HEK293 (cell line): ENCODE results near the gene TMEM184B.

ENCODE experiments used
- CTCF ChIA-PET: fragments of 350-600 bp; formaldehyde crosslinking; extraction: SDS; loops from one replicate; lab custom pipeline; 2021; ENCODE audit warnings: antibody characterized with exemption; lab: Yijun Ruan, JAX
- POLR2A ChIA-PET: fragments of 300-600 bp; formaldehyde crosslinking; extraction: SDS; loops from one replicate; lab custom pipeline; 2020; ENCODE audit warnings: antibody characterized with exemption, inconsistent platforms; lab: Yijun Ruan, JAX
- H3K27ac ChIP-seq: fragments of 200-500 bp; sonication (Bioruptor generic); 2 replicates; pipeline ENCODE4 v1.5.1; 2014; ENCODE audit warnings: low read depth, low read length, control low read depth, inconsistent platforms; ENCODE audit errors: extremely low read depth
- H3K36me3 ChIP-seq, 2 experiments: fragments of 200-500 bp in 1 of 2; sonication (Bioruptor generic) in 1 of 2; 1 replicate in 1 of 2; 2 replicates in 1 of 2; pipeline ENCODE4 v1.5.1; 2014 to 2017; ENCODE audit warnings: inconsistent platforms in 2 of 2, low read length in 2 of 2; ENCODE audit not compliant: control insufficient read depth in 2 of 2, insufficient read depth in 1 of 2
- H3K4me1 ChIP-seq: fragments of 200-500 bp; sonication (Bioruptor generic); 2 replicates; pipeline ENCODE4 v1.5.1; 2014; ENCODE audit warnings: mild to moderate bottlenecking, low read length, inconsistent platforms; ENCODE audit not compliant: control insufficient read depth, insufficient read depth
- H3K4me3 ChIP-seq: 2 replicates; pipeline ENCODE4 v1.5.1; 2011; ENCODE audit warnings: low read depth, mild to moderate bottlenecking, control low read depth, low read length, moderate library complexity
- H3K9me3 ChIP-seq: fragments of 200-500 bp; sonication (Bioruptor generic); 2 replicates; pipeline ENCODE4 v1.5.1; 2014; ENCODE audit warnings: low read depth, low read length, inconsistent platforms; ENCODE audit not compliant: control insufficient read depth, insufficient read depth
- BCL11A ChIP-seq: fragments of 450-650 bp; formaldehyde crosslinking; IDR thresholded peaks from 2 replicates; pipeline ENCODE4 v1.5.1; 2016; ENCODE audit warnings: low read depth, missing biosample characterization, missing genetic modification characterization
- BCL11B ChIP-seq: fragments of 450-650 bp; formaldehyde crosslinking; IDR thresholded peaks from 2 replicates; pipeline ENCODE4 v1.5.1; 2016; ENCODE audit warnings: low read depth, missing biosample characterization, missing genetic modification characterization
- KLF16 ChIP-seq: fragments of 450-650 bp; formaldehyde crosslinking; IDR thresholded peaks from 2 replicates; pipeline ENCODE4 v1.5.1; 2017; ENCODE audit warnings: missing biosample characterization, missing genetic modification characterization
- KLF8 ChIP-seq: fragments of 450-650 bp; formaldehyde crosslinking; IDR thresholded peaks from 2 replicates; pipeline ENCODE4 v1.5.1; 2016; ENCODE audit warnings: missing biosample characterization, missing genetic modification characterization
- MEIS1 ChIP-seq: sonication (generic); formaldehyde crosslinking; IDR thresholded peaks from 2 replicates; pipeline ENCODE4 v1.8.1; 2022; ENCODE audit warnings: missing genetic modification reagents, mild to moderate bottlenecking, borderline replicate concordance
- MYNN ChIP-seq: fragments of 450-650 bp; formaldehyde crosslinking; IDR thresholded peaks from 2 replicates; pipeline ENCODE4 v1.5.1; 2016; ENCODE audit warnings: missing biosample characterization, missing genetic modification characterization, borderline replicate concordance
- OSR2 ChIP-seq: fragments of 450-650 bp; formaldehyde crosslinking; IDR thresholded peaks from 2 replicates; pipeline ENCODE4 v1.5.1; 2016; ENCODE audit warnings: missing biosample characterization, missing genetic modification characterization
- PRDM2 ChIP-seq: fragments of 450-650 bp; formaldehyde crosslinking; IDR thresholded peaks from 2 replicates; pipeline ENCODE4 v1.5.1; 2016; ENCODE audit warnings: missing biosample characterization, missing genetic modification characterization, borderline replicate concordance
- TSHZ1 ChIP-seq: fragments of 450-650 bp; formaldehyde crosslinking; IDR thresholded peaks from 2 replicates; pipeline ENCODE4 v1.5.1; 2016; ENCODE audit warnings: missing biosample characterization, missing genetic modification characterization, borderline replicate concordance
- ZBTB7A ChIP-seq: fragments of 450-650 bp; formaldehyde crosslinking; IDR thresholded peaks from 2 replicates; pipeline ENCODE4 v1.5.1; 2016; ENCODE audit warnings: low read depth, missing biosample characterization, missing genetic modification characterization
- ZNF26 ChIP-seq: fragments of 450-650 bp; formaldehyde crosslinking; IDR thresholded peaks from 2 replicates; pipeline ENCODE4 v1.5.1; 2016; ENCODE audit warnings: missing biosample characterization, missing genetic modification characterization
- ZNF354C ChIP-seq: fragments of 450-650 bp; formaldehyde crosslinking; IDR thresholded peaks from 2 replicates; pipeline ENCODE4 v1.5.1; 2016; ENCODE audit warnings: missing biosample characterization, missing genetic modification characterization, low read depth, borderline replicate concordance
- ZNF366 ChIP-seq: fragments of 450-650 bp; formaldehyde crosslinking; conservative IDR thresholded peaks from 2 replicates; pipeline ENCODE4 v1.5.1; 2016; ENCODE audit warnings: missing biosample characterization, missing genetic modification characterization
- ZNF488 ChIP-seq: fragments of 450-650 bp; formaldehyde crosslinking; IDR thresholded peaks from 2 replicates; pipeline ENCODE4 v1.5.1; 2016; ENCODE audit warnings: missing biosample characterization, missing genetic modification characterization
- ZNF548 ChIP-seq: fragments of 450-650 bp; formaldehyde crosslinking; IDR thresholded peaks from 2 replicates; pipeline ENCODE4 v1.5.1; 2016; ENCODE audit warnings: missing biosample characterization, missing genetic modification characterization
- ZNF560 ChIP-seq: fragments of 450-650 bp; formaldehyde crosslinking; IDR thresholded peaks from 2 replicates; pipeline ENCODE4 v1.5.1; 2017; ENCODE audit warnings: missing biosample characterization, missing genetic modification characterization, borderline replicate concordance
- ZNF571 ChIP-seq: fragments of 450-650 bp; formaldehyde crosslinking; IDR thresholded peaks from 2 replicates; pipeline ENCODE4 v1.5.0; 2017; ENCODE audit warnings: missing biosample characterization, missing genetic modification characterization
- ZNF626 ChIP-seq: fragments of 450-650 bp; sonication (Bioruptor Pico); formaldehyde crosslinking; IDR thresholded peaks from 2 replicates; pipeline ENCODE4 v1.5.1; 2018; ENCODE audit warnings: missing biosample characterization, missing genetic modification characterization, inconsistent platforms
- ZNF707 ChIP-seq: fragments of 450-650 bp; formaldehyde crosslinking; IDR thresholded peaks from 2 replicates; pipeline ENCODE4 v1.5.1; 2016; ENCODE audit warnings: missing biosample characterization, missing genetic modification characterization
- ZSCAN5A ChIP-seq: fragments of 450-650 bp; formaldehyde crosslinking; IDR thresholded peaks from 2 replicates; pipeline ENCODE4 v1.5.1; 2016; ENCODE audit warnings: missing biosample characterization, missing genetic modification characterization

TMEM184B gene

GRCh38 chr22:38296372-38296771 is 23.6 kb upstream of the TMEM184B start:
- Histone ChIP-seq H3K4me1 (no peaks in the 10 kb centered on the region), H3K36me3 (peaks cover 38 to 98% of the 10 kb centered on the region in 2 experiments), H3K27ac (no peak overlapping the region), H3K4me3 (no peak overlapping the region), H3K9me3 (no peaks in the 10 kb centered on the region)
- CTCF ChIA-PET: interaction anchor here (0.9 to 2.1 kb wide), 3 partner anchors 9 to 244 kb away, joined by 3 to 7 read pairs (median 3); no protein-coding TSS in a partner anchor
- no peak for TF ChIP-seq KLF16
- no peak for TF ChIP-seq ZNF626 (tag by site-specific recombination)
- no peak for TF ChIP-seq ZNF488 (tag by site-specific recombination)
- no peak for TF ChIP-seq BCL11B (tag by site-specific recombination)
- TF ChIP-seq ZNF548 (tag by site-specific recombination): no peak
- TF ChIP-seq PRDM2 (tag by site-specific recombination): no peak
- no peak for TF ChIP-seq ZNF26
- no peak for TF ChIP-seq ZBTB7A (tag by site-specific recombination)
- no peak for TF ChIP-seq TSHZ1 (tag by site-specific recombination)
- no peak for TF ChIP-seq ZNF366 (tag by site-specific recombination)
- TF ChIP-seq ZNF571 (tag by site-specific recombination): no peak
- no peak for TF ChIP-seq KLF8 (tag by site-specific recombination)
- TF ChIP-seq ZNF707: no peak
- TF ChIP-seq ZNF354C (tag by site-specific recombination): no peak
- no peak for TF ChIP-seq OSR2 (tag by site-specific recombination)
- no peak for TF ChIP-seq ZSCAN5A (tag by site-specific recombination)
- TF ChIP-seq MEIS1 (CRISPR knock-in tag): no peak
- no peak for TF ChIP-seq BCL11A
- no peak for TF ChIP-seq MYNN (tag by site-specific recombination)
- no peak for TF ChIP-seq ZNF560 (tag by site-specific recombination)
- TF ChIP-seq, all 188 proteins: peak for 0
- POLR2A ChIA-PET: interaction anchor here (1.0 kb wide), 1 partner anchor 10 kb away, joined by 4 read pairs; no protein-coding TSS in a partner anchor
